Osteocyte (in vitro differentiated cells): ENCODE results near the gene COL9A3. TPM values are rescaled to one million over a fixed set of nuclear protein-coding genes. Genes with fewer than 3 reads are reported as not detected.

Experiments used
- DNase-seq: peaks from one replicate; pipeline ENCODE4 v3.0.0; 2021; ENCODE audit warnings: mixed read lengths; ENCODE audit not compliant: unreplicated experiment; ENCODE audit errors: extremely low spot score
- H3K27ac Mint-ChIP-seq: one replicate; pipeline ENCODE4 v1.8.0; 2021; ENCODE audit warnings: mild to moderate bottlenecking, mixed read lengths; ENCODE audit not compliant: unreplicated experiment
- H3K27me3 Mint-ChIP-seq: one replicate; pipeline ENCODE4 v1.8.0; 2021; ENCODE audit warnings: mixed read lengths; ENCODE audit not compliant: unreplicated experiment
- H3K36me3 Mint-ChIP-seq: one replicate; pipeline ENCODE4 v1.8.0; 2021; ENCODE audit warnings: mixed read lengths; ENCODE audit not compliant: unreplicated experiment
- H3K4me1 Mint-ChIP-seq: one replicate; pipeline ENCODE4 v1.8.0; 2021; ENCODE audit warnings: mixed read lengths; ENCODE audit not compliant: unreplicated experiment
- H3K4me3 Mint-ChIP-seq: one replicate; pipeline ENCODE4 v1.8.0; 2021; ENCODE audit warnings: mild to moderate bottlenecking, moderate library complexity, mixed read lengths; ENCODE audit not compliant: unreplicated experiment
- H3K9me3 Mint-ChIP-seq: one replicate; pipeline ENCODE4 v1.8.0; 2021; ENCODE audit warnings: mixed read lengths; ENCODE audit not compliant: unreplicated experiment
- total RNA-seq: library from RNA; stranded (reverse); gene quantifications from 2 replicates; pipeline ENCODE4 v1.2.1, GENCODE V29; 2021
- TF ChIP-seq, protein P1 (sequence below): fragments of 200-600 bp; sonication (generic); IDR thresholded peaks from 2 replicates; pipeline ENCODE4 v1.5.0; 2021; ENCODE audit warnings: antibody characterized with exemption, mild to moderate bottlenecking, moderate library complexity

The COL9A3 gene
- total RNA-seq, 1 donor from 2014 or later, result 1.7 TPM

DNA sequence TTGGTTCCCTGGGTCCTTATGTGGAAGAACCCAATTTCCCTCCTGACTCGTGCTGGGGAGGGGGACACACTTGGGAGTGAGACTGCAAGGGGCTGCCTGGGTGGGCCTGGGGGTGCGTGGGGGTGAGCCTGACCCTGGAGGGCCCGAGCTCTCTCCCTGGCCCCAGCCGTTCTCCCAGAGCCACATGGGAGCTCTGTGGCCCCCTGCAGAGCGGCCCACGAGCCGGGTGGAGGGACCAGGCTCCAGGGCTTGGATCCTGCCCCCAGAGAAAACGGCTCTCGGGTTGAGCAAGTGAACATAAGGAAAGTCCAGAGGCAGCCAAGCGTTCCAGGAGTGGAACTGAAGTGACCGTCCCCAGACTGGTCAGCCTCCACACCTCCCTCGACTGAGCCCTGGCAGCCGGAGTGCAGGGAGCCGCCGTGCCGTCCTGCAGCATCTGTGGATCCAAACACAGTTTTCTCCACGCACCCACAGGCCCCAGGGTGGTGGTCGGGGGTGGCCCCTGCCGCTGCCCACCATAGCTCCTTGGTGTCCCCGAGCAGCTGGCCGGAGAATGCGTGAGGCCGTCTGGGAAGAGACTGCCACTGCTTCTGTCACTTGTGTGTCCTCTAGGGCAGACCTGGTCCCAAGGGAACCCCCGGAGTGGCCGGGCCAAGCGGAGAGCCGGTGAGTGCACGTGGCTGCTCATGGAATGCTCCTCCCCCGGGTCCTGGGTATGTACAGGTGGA is 10.6 kb downstream of the COL9A3 start:
- no peaks in the 10 kb centered on the region for H3K9me3 Mint-ChIP-seq
- DNase-seq, result no peak
- H3K4me1 Mint-ChIP-seq, result peaks cover 16% of the 10 kb centered on the region
- H3K27ac Mint-ChIP-seq, result no peak overlapping the region
- H3K27me3 Mint-ChIP-seq, result no peaks in the 10 kb centered on the region
- H3K36me3 Mint-ChIP-seq, result no peaks in the 10 kb centered on the region
- TF ChIP-seq, protein P1, sequence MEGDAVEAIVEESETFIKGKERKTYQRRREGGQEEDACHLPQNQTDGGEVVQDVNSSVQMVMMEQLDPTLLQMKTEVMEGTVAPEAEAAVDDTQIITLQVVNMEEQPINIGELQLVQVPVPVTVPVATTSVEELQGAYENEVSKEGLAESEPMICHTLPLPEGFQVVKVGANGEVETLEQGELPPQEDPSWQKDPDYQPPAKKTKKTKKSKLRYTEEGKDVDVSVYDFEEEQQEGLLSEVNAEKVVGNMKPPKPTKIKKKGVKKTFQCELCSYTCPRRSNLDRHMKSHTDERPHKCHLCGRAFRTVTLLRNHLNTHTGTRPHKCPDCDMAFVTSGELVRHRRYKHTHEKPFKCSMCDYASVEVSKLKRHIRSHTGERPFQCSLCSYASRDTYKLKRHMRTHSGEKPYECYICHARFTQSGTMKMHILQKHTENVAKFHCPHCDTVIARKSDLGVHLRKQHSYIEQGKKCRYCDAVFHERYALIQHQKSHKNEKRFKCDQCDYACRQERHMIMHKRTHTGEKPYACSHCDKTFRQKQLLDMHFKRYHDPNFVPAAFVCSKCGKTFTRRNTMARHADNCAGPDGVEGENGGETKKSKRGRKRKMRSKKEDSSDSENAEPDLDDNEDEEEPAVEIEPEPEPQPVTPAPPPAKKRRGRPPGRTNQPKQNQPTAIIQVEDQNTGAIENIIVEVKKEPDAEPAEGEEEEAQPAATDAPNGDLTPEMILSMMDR, result no peak
- H3K4me3 Mint-ChIP-seq, result no peak overlapping the region

DNA sequence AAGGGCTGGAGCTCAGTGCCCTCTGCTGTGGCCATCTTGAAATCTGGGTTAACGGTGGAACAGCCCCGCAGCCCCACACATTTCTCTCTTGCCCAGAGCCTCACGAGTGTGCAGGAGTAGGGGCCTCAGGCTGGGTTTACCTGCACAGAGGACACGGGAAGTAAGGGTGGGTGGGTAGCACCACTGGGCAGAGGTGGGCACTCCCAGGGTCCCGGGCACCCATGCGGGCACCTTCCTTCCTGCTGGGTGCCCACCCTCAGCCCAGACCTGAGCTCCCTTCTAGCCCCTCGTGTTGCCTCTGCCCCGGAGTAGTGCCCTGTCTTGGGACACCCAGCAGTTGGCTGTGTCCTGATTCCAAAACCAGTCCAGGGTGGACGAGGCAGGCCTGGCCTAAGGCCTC is 11.2 kb downstream of the COL9A3 start:
- H3K9me3 Mint-ChIP-seq, result no peaks in the 10 kb centered on the region
- H3K4me3 Mint-ChIP-seq, result no peak overlapping the region
- H3K27ac Mint-ChIP-seq, result no peak overlapping the region
- peaks cover 22% of the 10 kb centered on the region for H3K4me1 Mint-ChIP-seq
- no peaks in the 10 kb centered on the region for H3K27me3 Mint-ChIP-seq
- H3K36me3 Mint-ChIP-seq, result no peaks in the 10 kb centered on the region
- TF ChIP-seq, protein P1, result no peak
- no peak for DNase-seq

DNA sequence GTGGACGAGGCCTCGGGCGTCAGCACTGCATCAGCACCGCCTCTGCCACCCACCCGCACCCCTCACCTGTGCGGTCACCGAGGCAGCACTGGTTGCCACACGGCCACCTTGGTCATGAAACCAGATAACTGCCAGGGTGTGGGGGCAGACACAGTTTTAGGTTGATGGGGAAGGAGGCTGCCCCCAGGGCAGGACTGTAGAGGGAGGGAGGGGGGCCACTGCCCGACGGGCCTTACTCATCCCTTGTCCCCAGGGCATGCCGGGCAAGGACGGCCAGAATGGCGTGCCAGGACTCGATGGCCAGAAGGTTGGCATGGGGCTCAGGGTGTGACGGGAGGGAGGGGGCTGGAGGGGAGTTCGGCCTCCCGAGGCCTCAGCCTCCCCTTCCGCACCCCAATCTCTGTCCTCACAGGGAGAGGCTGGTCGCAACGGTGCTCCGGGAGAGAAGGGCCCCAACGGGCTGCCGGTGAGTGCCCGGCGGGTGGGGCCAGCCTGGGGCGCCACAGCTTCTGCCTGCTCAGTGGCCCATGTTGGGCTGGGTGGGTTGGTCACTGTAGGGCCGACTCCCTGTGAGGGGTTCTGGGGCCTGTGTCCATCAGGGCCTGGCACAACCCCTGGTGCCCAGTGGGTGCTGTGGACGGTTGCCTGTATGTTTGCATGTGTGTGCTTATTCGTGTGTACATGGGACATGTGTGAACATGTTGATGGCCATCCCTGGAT is 11.8 kb downstream of the COL9A3 start:
- TF ChIP-seq, protein P1, result no peak
- H3K27me3 Mint-ChIP-seq, result no peaks in the 10 kb centered on the region
- peaks cover 21% of the 10 kb centered on the region for H3K4me1 Mint-ChIP-seq
- DNase-seq, result no peak
- no peak overlapping the region for H3K4me3 Mint-ChIP-seq
- H3K9me3 Mint-ChIP-seq, result no peaks in the 10 kb centered on the region
- no peaks in the 10 kb centered on the region for H3K36me3 Mint-ChIP-seq
- H3K27ac Mint-ChIP-seq, result no peak overlapping the region

DNA sequence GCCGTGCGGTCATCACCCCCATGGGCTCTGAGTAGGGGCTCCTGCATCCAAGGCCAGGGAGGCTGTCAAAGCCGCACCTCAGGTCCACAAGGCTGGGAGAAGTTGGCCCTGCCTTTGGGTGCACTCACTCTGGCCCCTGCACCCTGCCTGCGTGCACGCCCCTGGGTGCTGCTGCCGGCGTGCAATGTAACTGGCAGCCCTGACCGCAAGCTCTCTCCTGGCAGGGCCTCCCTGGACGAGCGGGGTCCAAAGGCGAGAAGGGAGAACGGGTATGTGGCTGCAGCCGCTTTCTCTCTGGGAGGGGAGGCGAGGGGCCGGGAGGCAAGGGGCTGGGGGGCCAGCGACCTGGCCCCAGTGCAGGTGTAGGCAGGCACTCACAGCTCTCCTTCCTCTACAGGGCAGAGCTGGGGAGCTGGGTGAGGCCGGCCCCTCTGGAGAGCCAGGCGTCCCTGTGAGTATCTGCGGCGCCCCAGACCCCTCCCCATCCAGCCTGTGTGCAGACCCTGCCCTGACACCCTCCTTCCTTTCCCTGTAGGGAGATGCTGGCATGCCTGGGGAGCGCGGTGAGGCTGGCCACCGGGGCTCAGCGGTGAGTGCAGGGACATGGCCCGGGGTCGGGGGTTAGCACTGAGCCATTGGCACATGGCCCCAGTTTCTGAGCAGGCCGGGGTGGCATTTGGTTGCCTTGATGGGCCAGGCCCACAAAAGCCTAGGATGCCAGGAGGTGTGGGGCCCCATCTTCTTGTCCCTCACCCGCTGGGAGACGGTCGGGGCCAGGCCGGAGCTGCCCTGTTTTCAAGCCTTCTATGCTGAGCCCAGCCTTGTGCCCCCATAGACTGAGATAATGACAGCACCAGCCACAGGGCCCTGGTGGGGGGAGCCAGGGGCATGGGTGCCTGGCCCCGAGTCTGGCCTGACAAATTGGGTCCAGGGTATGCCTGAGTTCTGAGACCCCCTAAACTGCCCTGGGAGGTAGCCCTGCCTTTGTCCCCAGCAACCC is 12.7 kb downstream of the COL9A3 start:
- Mint-ChIP-seq H3K36me3 (no peaks in the 10 kb centered on the region), H3K4me1 (peaks cover 19% of the 10 kb centered on the region), H3K27ac (no peak overlapping the region), H3K4me3 (no peak overlapping the region), H3K9me3 (no peaks in the 10 kb centered on the region), H3K27me3 (no peaks in the 10 kb centered on the region)
- TF ChIP-seq, protein P1, result no peak
- DNase-seq, result no peak
